GM21529 (cell line): Measurements from ENCODE around the gene MYLK4.

ENCODE experiments used
- ATAC-seq: cut with Tn5 transposase; IDR thresholded peaks from one replicate; pipeline ENCODE4 v1.9.1; 2021; ENCODE audit not compliant: unreplicated experiment

The MYLK4 gene

GRCh38 chr6:2708456-2708855 is 42.3 kb downstream of the MYLK4 start:
- ATAC-seq = no peak

- no peak for ATAC-seq
These were observed 44.2 kb downstream of the MYLK4 start for GRCh38 chr6:2706558-2706957.

- ATAC-seq = no peak
These were observed 45.5 kb downstream of the MYLK4 start for GRCh38 chr6:2705256-2705655.

GRCh38 chr6:2697291-2697690 is 53.4 kb downstream of the MYLK4 start:
- ATAC-seq = no peak

GRCh38 chr6:2695454-2696095 is 55.1 kb downstream of the MYLK4 start:
- no peak for ATAC-seq

GRCh38 chr6:2693231-2693630 is 57.5 kb downstream of the MYLK4 start:
- ATAC-seq = no peak

- ATAC-seq = no peak
These were observed 62.2 kb downstream of the MYLK4 start for GRCh38 chr6:2688401-2689064.

- ATAC-seq = no peak
These were observed 63.3 kb downstream of the MYLK4 start for GRCh38 chr6:2687456-2687855.

- no peak for ATAC-seq
These were observed 64.2 kb downstream of the MYLK4 start for GRCh38 chr6:2686515-2686914.

- ATAC-seq = no peak
These were observed 65.7 kb downstream of the MYLK4 start for GRCh38 chr6:2684766-2685754.

GRCh38 chr6:2684103-2684749 is 66.5 kb downstream of the MYLK4 start:
- ATAC-seq = no peak

- no peak for ATAC-seq
These were observed 70.3 kb downstream of the MYLK4 start for GRCh38 chr6:2680264-2680922.

GRCh38 chr6:2677080-2677593 is 73.6 kb downstream of the MYLK4 start:
- ATAC-seq = no peak

- ATAC-seq = no peak
These were observed 74.7 kb downstream of the MYLK4 start for GRCh38 chr6:2676048-2676447.

GRCh38 chr6:2674857-2675256 is 75.9 kb downstream of the MYLK4 start:
- ATAC-seq = no peak

GRCh38 chr6:2669067-2669700 is 81.5 kb downstream of the MYLK4 start:
- no peak for ATAC-seq

- no peak for ATAC-seq
These were observed 83.1 kb downstream of the MYLK4 start for GRCh38 chr6:2667617-2668016.

- no peak for ATAC-seq
These were observed 83.7 kb downstream of the MYLK4 start for GRCh38 chr6:2666906-2667575.
